ENCODE measurements around the gene MYLK4.

The MYLK4 gene

DNA sequence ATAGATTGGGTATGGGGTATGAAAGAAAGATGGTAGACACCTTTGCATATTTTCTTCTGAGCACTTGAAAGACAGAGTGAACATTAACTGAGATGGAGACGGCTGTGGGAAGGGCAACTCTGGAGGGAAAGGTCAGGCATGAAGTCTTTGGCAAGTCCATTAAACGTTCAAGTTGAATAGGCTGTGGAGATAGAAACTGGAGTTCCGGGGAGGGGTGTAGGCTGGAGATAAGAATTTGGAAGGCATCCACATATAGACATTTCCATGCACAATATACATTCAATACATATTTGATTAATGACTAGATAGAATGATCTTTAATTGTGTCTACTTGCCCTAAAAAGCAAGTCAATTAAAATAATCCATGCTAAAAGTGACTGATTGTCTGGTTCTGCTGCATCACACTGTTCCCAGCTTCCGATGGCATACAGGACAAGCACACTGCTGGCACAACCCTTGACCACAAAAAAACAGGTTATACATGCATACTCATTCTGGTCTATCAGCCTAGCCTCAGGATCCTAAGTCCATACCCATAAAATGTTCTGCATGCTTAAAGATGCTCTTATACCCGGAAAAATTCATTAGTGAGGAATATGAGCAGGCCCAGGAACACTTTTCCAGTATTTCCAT, 1.9 kb upstream of the MYLK4 start:
- TF ChIP-seq FOXP2 (optimal IDR thresholded peaks at IDR 0.05; ENCODE audit: borderline replicate concordance, extremely low read depth, extremely low read length, insufficient read depth) = no peak
- no peak for TF ChIP-seq REST (IDR thresholded peaks at IDR 0.05; ENCODE audit: insufficient read depth in 1 of 2, low read depth in 2 of 2, low read length in 2 of 2)
- no peak for TF ChIP-seq SIN3A (IDR thresholded peaks at IDR 0.05; ENCODE audit: borderline replicate concordance, insufficient read depth, low read length)
- no peak for TF ChIP-seq TAF1 (IDR thresholded peaks at IDR 0.05; ENCODE audit: borderline replicate concordance, insufficient read depth, low read length)
- no peak for TF ChIP-seq POLR2AphosphoS5 (IDR thresholded peaks at IDR 0.05; ENCODE audit: low read depth, low read length)

DNA sequence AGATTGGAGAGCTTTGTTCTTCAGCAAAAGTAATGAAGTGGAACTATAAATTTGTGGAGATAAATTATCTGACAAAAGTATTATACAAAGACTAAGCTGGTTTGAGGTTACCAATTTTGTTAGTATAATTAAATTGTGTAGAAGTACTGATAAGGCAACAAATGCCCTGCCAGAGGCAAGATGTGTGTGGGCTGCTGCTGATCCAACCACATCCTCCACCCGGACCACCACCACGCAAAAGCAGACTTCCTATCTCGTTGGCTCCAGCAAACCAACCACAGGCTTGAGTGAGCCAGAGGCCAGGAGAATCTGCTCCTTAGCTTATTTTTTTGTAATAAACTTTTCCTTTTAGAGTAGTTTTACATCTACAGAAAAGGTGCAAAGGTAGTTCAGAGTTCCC, 1.1 kb upstream of the MYLK4 start:
- TF ChIP-seq REST (IDR thresholded peaks at IDR 0.05; ENCODE audit: insufficient read depth in 1 of 2, low read depth in 2 of 2, low read length in 2 of 2) = no peak
- TF ChIP-seq SIN3A (IDR thresholded peaks at IDR 0.05; ENCODE audit: borderline replicate concordance, insufficient read depth, low read length) = no peak

DNA sequence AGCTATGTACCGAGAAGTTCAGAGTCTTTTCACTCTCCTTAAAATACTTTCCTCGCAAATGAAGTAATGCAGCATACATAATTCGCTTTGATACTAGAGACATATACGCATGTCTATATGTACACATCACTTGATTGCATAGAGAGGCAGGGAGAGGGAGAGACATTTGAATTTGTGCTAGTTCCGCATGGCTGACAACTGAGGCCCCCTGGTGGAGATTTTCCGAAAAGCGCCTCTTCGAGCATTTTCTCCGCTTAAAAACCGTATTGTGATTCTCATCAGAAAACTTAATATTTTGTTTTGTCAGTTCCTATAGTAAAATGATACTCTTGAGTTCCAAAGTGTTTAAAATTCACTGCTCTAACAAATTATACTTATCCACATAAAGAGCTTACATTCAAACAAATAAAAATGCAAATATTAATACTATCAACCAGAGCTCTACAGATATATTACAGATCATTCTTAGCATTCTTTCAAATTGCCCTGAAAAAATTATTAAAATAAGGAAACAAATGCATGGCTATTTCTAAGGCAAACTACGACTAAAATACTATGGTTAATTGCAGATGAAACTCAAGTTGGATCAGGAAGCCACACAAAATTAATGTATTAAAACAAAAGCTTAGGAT, 637 bp downstream of the MYLK4 start:
- TF ChIP-seq TAF1 (IDR thresholded peaks at IDR 0.05; ENCODE audit: borderline replicate concordance, insufficient read depth, low read length) = no peak
- TF ChIP-seq POLR2AphosphoS5 (IDR thresholded peaks at IDR 0.05; ENCODE audit: low read depth, low read length) = no peak
- TF ChIP-seq FOXP2 (optimal IDR thresholded peaks at IDR 0.05; ENCODE audit: borderline replicate concordance, extremely low read depth, extremely low read length, insufficient read depth) = no peak
- no peak for TF ChIP-seq SIN3A (IDR thresholded peaks at IDR 0.05; ENCODE audit: borderline replicate concordance, insufficient read depth, low read length)
- no peak for TF ChIP-seq REST (IDR thresholded peaks at IDR 0.05; ENCODE audit: insufficient read depth in 1 of 2, low read depth in 2 of 2, low read length in 2 of 2)

DNA sequence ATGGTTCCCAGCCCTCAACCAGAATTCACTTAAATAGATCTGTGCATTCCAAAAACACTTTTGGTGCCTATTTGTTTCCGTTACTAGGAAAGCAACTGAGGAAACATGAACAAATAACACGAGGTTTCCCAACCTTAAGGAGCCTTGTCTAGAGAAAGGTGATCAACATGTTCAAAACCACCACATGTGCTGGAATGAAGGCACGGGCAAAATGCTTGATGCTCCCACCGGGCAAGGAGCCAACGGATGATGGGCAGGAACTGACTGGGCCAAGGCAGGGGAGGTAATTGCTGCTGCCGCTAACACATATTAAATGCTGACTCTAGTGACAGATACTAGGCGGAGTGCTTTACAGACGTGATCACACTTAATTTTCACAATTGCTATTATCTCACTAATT, 2.5 kb downstream of the MYLK4 start:
- peak; percentile 32 for TF ChIP-seq FOXP2 (optimal IDR thresholded peaks at IDR 0.05; ENCODE audit: borderline replicate concordance, extremely low read depth, extremely low read length, insufficient read depth)
- TF ChIP-seq TAF1 (IDR thresholded peaks at IDR 0.05; ENCODE audit: borderline replicate concordance, insufficient read depth, low read length) = no peak

DNA sequence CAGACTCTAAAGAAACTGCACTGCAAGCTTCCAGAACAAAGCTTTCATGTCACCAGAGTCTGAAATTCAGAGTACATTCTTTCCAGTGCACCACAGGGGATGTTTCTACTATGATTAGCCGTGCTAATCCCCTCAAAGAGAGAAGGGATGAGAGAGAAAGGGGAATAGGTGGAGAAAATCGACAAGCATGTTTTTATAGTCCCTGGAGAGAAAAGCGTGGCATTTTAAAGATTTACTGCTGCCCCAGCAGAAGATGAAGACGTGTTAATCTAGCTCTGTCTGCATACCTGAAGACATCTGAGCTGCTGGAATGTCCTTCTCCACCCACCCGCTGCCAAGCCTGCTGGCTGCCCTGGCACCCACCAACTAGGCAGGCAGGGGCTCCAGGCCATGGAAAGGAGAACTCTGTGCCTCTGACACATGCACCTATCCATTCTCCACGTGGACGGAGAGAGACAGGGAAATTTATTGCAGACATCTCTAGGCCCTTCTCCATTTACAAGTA, 4.1 kb downstream of the MYLK4 start:
- TF ChIP-seq SIN3A (IDR thresholded peaks at IDR 0.05; ENCODE audit: borderline replicate concordance, insufficient read depth, low read length) (no peak), FOXP2 (optimal IDR thresholded peaks at IDR 0.05; ENCODE audit: borderline replicate concordance, extremely low read depth, extremely low read length, insufficient read depth) (no peak), POLR2AphosphoS5 (IDR thresholded peaks at IDR 0.05; ENCODE audit: low read depth, low read length) (no peak), TAF1 (IDR thresholded peaks at IDR 0.05; ENCODE audit: borderline replicate concordance, insufficient read depth, low read length) (no peak), REST (IDR thresholded peaks at IDR 0.05; ENCODE audit: insufficient read depth in 1 of 2, low read depth in 2 of 2, low read length in 2 of 2) (no peak)

All from PFSK-1 (cell line).